CD4-positive, alpha-beta T cell treated with Interleukin-15 for 4 hours (primary cell): Measurements from ENCODE around the gene ZNF438.
"Not testable (repeated sequence)": the region's sequence is repeated elsewhere in the genome, so short reads cannot be mapped to it uniquely, and the experiment has no call there.

Experiments used
- DNase-seq: peaks from one replicate; pipeline ENCODE4 v3.0.0-alpha.2; 2020; ENCODE audit warnings: low spot score

ZNF438 gene

GRCh38 chr10:30984563-30985328, 46.9 kb downstream of the ZNF438 start:
- no peak for DNase-seq

GRCh38 chr10:30983209-30983608, 48.5 kb downstream of the ZNF438 start:
- DNase-seq: not testable (repeated sequence)

GRCh38 chr10:30980951-30981616, 50.6 kb downstream of the ZNF438 start:
- DNase-seq: no peak

GRCh38 chr10:30979956-30980355, 51.7 kb downstream of the ZNF438 start:
- no peak for DNase-seq

- no peak for DNase-seq
Measured at GRCh38 chr10:30978843-30979242, 52.8 kb downstream of the ZNF438 start.

- DNase-seq: no peak
Measured at GRCh38 chr10:30977385-30977784, 54.3 kb downstream of the ZNF438 start.

GRCh38 chr10:30974773-30975415, 56.8 kb downstream of the ZNF438 start:
- DNase-seq: no peak

- no peak for DNase-seq
Measured at GRCh38 chr10:30974355-30974754, 57.3 kb downstream of the ZNF438 start.

GRCh38 chr10:30973737-30974136, 57.9 kb downstream of the ZNF438 start:
- no peak for DNase-seq

- DNase-seq: no peak
Measured at GRCh38 chr10:30970760-30971460, 60.8 kb downstream of the ZNF438 start.

GRCh38 chr10:30968711-30969110, 63.0 kb downstream of the ZNF438 start:
- no peak for DNase-seq

GRCh38 chr10:30967650-30968410, 63.8 kb downstream of the ZNF438 start:
- DNase-seq: no peak

GRCh38 chr10:30963992-30964930, 67.4 kb downstream of the ZNF438 start:
- DNase-seq: no peak

GRCh38 chr10:30962522-30962921, 69.1 kb downstream of the ZNF438 start:
- no peak for DNase-seq

GRCh38 chr10:30959836-30960210, 71.8 kb downstream of the ZNF438 start:
- DNase-seq: no peak

- DNase-seq: not testable (repeated sequence)
Measured at GRCh38 chr10:30949218-30949617, 82.4 kb downstream of the ZNF438 start.

- DNase-seq: no peak
Measured at GRCh38 chr10:30944005-30944404, 87.7 kb downstream of the ZNF438 start.

GRCh38 chr10:30943451-30943850, 88.2 kb downstream of the ZNF438 start:
- DNase-seq: no peak

- DNase-seq: no peak
Measured at GRCh38 chr10:30940256-30940655, 91.4 kb downstream of the ZNF438 start.

GRCh38 chr10:30939643-30940251, 91.9 kb downstream of the ZNF438 start:
- no peak for DNase-seq
